Activated CD8-positive, alpha-beta memory T cell treated with anti-CD3 and anti-CD28 coated beads for 1 hour (primary cell): ENCODE measurements around the gene CTNND2.
"Not testable (repeated sequence)": the region's sequence is repeated elsewhere in the genome, so short reads cannot be mapped to it uniquely, and the experiment has no call there.

Experiments used
- DNase-seq, 2 donors: peaks; one replicate each; pipeline ENCODE4 v3.0.0-alpha.2; 2020; ENCODE audit warnings: low read depth in 1 of 2; ENCODE audit errors: extremely low read depth in 1 of 2

CTNND2 gene

DNA sequence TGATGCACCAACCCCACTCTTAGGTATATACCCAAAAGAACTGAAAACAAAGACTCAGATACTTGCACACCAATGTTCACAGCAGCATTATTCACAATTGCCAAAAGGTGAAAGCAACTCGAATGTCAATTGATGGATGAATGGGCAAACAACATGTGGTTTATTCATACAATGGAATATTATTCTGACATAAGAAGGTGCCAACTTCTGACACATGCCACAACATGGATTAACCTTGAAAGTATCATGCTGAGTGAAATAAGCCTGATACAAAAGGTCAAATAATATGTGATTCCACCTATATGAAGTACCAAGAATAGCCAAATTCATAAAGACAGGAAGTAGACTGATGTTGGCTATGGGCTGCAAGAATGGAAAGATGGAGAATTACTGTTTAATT lies 35.0 kb downstream of the CTNND2 start:
- no peak for DNase-seq

DNA sequence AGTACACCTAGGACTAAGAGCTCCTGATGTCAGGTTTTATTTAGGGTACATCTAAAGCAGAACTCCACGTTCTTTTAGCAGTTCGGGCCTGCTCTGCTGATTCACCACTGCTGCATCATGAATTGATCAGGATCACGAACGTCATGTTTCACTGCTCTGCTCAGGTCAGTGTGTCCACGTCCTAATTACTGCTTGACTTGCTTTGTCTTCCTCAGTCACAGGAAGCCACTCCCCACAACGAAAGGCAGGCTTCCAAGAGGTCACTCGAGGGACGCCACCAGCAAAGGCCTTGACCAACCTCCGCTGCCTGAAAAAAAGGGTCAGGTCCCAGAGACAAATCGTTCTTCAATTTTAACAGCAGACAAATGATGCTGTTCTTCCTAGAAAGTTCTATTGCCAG lies 40.3 kb downstream of the CTNND2 start:
- no peak for DNase-seq

DNA sequence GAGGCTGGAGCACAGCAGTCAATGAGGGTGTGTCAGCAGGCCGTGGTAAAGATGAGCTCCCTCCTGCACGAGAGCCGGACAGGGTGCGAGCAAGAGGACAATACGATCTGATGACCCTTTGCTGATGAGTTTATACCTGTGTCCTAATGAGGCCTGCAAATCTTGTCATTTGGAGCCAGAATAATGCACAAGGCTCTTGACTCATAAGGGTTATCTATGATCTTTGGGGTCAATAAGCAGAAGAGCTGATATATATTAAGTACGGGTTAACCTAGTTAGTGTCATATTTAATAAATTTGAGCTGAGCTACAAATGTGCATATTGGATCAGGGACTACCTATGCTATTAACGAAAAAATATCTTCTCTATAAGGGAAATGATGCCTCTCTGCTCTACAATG lies 46.9 kb downstream of the CTNND2 start:
- no peak for DNase-seq

DNA sequence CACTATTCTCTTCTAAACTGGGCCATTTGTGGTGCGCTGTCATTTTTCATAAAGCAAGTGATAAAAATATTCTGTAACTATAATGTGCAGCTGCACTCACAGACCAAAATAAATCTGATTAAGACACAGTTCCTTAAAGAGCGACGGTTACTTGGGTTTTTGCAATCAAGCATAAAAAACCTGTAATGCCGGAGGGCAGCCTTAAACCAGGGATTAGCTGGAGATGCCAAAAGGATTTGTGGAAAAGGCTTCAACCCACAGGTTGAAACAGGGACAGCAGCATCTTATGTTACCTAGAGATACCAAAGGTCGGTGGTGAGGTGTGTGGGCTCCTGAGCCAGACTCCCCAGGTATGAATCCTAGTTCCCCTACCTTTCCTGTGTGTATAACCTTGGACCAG lies 49.3 kb downstream of the CTNND2 start:
- DNase-seq, result no peak

DNA sequence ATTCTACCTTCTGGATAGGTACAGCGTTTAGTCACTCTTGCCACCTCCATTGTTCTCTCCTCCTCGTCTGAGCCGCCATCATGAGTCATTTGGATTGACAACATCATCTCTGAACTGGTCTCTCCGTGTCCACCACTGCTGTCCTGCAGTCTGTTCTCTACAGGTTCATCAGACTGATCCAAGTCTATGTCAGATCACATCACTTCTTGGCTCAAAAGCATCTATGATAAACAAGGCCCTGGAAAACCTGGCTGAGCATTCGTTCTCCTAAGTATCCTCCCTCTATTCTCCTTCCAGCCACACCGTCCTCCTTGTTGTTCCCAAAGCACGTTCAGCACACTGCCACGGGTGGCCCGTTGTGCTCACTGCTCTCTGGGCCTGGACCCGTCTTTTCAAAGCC lies 50.5 kb downstream of the CTNND2 start:
- DNase-seq, result no peak

DNA sequence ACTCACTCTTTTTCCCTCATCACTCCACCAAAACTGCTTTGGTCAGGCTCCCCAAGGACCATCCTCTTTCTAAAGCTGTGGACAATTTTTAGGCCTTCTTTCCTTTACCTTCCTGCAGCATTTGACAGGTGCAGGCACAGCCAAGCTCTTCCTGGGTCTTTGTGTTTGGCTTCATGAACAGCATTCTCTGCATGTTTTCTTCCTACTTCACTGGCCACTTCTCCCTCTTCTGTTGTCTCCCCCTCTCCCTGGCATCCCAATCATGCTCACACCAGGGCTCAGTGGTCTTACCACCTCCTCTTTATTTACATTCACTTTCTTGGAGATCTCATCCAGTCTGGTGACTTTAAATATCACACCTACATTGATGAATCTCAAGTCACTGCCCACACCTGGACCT lies 51.1 kb downstream of the CTNND2 start:
- DNase-seq, result no peak

DNA sequence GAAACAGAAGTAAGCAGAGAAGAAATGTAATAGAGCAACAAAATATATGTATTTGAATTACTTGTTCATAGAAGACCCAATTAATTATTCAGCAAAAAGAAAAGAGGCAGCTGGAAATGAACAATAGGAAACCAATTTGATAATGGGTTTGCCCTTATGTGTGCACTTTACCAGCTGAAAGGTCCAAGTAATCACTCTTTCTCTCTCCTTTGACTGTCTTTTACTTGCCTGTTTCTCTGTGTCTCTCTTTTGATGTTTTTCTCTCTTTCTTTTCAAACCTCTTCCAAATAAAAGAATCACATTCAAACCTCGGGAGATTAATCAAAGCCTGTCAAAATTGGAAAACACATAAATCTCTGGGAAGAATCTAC lies 51.5 kb downstream of the CTNND2 start:
- no peak for DNase-seq

DNA sequence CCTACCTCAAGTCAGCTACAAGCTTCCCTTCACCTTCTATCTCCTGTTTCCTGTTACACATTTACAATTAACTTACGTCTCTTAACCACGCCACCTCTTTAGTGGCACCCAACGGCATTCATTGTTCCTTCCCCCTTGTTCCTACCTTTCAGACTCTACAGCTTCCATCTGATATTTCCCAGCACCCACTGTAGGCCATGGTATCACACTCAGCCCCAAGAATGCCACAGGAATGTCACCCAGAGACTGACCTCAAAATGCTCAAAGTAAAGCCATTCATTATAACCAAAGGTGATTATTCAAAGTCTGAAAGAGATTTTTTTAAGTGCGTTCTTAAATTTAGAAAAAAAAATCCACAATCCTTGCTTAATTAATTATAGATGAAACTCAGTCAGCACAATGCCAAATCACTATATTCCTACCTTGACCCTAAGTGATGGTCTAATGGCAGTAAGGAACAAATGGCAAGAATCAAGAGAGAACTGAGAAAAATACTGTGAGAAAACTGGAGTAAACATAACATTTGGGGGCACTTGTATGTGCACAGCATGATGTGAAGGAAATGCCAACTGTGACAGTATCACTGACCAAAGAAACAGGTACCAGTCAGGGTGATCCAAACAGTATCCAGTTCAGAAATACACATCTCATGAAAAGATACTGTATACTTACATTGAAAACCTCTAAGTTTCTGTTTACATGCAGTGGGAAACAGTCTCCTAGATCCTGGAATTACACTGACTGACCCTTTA lies 52.1 kb downstream of the CTNND2 start:
- no peak for DNase-seq

DNA sequence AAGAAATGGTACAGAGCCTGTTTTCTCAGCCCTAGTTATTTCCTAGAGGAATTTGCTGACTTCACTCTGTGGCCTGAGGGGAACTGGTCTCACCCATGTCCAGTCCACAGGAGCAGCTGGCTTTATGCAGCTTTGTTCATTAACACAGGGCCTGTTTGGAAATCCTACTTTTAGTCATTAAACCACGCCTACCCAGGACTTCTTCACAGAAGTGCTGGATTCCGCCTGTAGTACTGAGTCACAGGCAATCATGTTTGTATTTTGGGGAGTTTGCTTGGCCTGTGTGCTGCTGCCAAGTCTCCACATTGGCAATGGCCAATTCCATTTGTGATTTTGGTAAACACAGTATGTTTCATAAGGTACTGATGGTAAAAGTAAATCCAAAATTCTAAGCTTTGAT lies 52.8 kb downstream of the CTNND2 start:
- no peak for DNase-seq

DNA sequence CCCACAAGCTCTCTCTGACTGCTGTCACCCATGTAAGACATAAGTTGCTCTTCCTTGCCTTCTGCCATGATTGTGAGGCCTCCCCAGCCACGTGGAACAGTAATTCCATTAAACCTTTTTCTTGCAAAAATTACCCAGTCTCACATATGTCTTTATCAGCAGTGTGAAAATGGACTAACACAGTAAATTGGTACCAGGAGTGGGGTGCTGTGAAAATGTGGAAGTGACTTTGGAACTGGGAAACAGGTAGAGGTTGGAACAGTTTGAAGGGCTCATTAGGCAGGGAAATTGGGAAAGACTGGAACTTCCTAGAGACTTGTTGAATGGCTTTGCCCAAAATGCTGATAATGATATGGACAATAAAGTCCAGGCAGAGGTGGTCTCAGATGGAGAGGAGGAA lies 75.7 kb downstream of the CTNND2 start:
- DNase-seq, result not testable (repeated sequence)

DNA sequence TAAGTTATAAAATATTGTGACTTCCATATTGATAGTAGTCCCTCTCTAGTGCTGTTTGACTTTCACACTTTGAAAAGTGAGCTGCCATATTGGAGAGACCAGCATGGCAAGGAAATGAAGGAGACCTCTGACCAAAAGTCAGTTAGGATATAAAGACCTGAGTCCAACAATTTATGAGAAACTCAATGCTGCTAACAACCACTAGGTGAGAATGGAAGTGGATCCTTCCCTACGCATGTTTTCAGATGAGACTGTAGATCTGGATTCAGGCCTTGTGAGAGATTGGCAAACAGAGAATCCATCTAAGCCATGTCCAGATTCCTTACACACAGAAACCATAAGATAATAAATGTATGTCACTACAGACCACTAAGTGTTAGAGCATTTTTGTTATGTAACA lies 81.6 kb downstream of the CTNND2 start:
- no peak for DNase-seq

DNA sequence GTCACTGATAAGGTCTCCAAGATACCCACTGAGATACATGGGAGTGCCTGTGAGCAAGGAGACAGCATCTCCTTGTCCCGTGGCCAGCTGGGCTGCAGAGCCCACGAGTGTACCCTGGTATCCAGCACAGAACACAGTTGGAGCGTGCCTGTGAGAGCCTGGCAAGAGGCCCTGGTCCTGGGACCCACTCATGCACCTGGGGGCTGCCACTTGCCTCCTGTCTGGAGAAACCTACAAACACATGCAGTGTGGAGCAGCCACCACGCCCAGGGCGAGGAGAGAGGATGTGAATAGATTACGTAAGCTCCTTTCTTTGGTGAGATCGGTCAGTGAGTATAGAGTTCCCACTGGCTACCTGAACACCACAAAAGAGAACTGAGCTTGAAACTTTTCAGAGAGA lies 88.3 kb downstream of the CTNND2 start:
- DNase-seq, result no peak

DNA sequence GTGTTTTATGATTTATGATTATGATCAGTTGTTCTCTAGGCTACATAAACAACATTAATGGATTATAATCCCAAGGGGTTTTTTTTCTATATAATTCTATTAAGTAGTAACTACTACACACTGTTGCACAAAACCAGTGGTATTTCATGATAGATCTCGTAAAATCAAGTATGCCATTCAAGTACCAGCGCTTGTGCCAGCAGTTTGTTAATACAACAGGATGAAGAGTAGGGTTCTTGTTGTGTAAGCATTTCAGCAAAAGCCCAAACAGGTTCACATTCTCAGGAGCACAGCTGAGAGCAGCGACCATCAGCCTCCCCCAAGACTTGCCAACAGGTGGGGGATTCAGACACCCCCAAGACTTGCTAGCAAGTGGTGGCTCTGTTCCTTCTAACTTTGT lies 88.8 kb downstream of the CTNND2 start:
- no peak for DNase-seq

DNA sequence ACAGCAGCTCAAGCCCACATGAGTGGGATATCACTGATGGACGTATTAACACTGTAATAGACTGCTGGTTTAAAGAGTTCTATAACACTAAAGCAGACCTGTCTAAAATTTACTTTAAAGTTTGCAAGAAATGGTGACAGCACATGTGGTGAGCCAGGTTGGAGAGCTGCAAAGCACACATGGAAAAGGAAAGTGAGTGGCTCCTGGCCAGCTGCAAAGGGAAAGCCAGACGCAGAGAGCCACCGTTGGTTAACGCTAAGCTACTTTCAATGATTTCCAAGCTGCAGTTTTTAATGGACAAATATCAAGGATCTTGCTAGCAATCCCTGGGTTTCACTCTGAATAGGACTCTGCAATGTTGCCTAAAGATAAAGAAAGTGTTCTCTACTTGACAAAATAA lies 89.9 kb downstream of the CTNND2 start:
- no peak for DNase-seq

DNA sequence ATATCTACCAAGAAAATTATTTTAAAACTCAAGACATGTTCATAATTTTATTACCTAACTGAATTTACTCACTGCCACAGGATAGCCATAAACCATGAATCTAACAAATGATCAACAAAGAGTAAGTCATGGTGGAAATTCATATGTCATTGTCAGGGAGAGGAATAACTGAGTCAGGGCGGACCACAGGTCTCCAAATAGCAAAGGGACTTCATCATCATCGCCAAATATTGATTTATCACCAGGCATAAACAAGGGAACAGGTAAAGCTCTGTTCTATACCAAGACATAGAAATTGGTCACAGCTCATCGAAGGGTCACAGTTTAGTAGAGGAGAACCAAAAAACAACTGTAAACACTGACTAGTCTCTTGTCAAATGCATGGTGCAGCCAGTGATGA lies 94.8 kb downstream of the CTNND2 start:
- DNase-seq, result no peak

DNA sequence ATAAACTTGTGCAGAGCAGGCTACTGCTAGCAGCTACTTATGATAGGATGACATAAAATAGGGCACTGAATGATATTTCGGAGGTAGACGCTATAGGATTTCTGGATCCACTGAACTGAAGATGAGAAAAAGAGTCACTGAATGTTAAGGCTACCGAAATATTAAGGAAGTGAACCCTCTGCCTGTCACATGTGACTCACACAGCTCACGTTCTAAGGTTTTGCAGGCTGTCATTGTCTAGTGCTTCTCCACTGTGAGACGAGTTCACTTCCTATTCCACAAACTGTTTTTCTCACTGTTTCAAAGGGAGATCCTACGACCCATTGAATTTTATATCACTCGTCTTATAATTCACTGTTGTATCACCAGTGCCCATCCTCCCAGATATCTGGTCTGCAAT lies 100.8 kb downstream of the CTNND2 start:
- no peak for DNase-seq

DNA sequence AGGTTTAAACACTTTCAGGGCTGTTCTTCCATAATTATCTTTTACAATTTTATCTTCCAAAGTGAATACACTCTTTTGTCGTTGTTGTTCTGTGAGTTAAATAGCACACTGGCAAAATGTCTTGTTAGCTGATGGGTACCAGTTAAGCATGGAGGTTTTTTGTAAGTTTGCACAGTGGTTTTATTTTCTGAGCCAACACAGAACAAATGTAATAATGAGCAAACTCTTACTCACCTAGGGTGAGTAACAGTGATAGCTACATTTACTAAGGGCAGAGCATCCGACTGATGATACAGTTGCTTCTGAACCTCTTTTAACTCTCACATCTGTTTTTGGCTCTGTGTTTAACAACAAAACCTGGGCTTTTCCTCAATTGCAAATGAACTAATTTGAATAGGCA lies 103.2 kb downstream of the CTNND2 start:
- DNase-seq, result no peak

DNA sequence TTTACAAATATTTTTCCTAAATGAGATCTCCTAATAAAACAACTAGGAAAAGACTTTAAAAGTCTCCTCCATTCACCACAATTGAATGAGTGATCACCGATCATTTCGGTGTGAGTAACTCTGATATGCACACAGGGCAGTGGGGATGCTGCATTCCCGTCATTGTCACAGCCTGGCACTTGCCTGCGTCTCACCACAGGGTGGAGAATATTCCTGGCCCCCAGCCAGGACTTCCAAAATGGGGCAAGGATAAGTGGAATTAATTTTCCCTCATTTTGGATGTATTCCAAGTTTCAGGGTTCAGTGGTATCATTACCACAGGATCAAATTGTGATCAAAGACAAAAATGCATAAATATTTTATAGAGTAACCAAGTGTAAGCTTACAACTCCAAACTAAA lies 107.1 kb downstream of the CTNND2 start:
- no peak for DNase-seq

DNA sequence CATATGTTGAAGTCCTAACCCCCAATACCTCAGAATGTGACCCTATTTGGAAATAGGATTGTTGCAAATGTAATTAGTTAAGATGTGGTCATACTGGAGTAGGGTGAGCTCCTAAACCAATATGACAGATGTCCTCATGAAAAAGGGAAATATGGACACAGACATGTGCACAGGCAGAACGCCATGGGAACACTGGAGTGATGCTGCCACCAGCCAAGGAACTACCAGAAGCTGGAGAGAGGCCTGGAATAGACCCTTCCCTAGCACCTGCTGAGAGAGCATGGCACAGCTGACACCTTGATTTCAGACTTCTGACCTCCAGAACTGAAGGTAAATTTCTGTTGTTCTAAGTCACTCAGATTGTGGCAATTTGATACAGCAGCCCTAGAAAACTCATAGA lies 110.8 kb downstream of the CTNND2 start:
- no peak for DNase-seq

DNA sequence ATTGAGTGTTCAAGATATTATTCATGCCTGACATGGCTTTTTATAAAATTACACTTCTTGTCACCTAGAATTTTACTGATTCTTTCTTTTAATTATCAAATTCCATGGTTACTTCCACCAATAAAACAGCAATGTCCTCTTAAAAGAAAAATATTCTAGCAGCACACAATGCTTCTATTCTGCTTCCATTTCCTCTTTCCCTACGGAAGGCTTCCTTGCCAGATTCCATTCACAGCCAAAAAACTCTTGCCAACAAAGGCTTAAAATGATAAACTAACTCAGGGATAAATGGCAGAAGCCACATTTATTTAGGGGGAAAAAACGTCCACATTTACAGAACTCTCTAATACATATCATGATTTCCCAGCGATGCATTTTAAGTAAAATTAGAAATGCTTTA lies 111.6 kb downstream of the CTNND2 start:
- DNase-seq, result no peak

DNA sequence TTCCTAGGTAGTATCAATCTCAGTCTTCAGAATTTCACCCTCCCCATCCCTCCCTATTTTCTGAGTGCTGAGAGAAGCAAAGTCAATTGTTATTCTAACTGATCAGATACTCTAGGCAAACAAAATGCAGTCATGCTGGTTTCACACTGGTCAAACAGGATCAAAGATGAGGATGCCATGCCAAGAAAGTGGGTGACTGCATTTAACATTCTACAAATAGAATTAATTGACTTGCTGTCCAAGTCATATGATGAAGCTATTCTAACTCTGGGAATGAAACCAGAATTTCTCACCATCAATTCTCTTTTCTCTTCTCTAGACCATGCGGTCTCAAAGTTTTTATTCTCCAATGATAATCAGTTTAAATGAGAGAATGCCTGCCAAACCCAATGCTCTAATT lies 112.5 kb downstream of the CTNND2 start:
- no peak for DNase-seq

DNA sequence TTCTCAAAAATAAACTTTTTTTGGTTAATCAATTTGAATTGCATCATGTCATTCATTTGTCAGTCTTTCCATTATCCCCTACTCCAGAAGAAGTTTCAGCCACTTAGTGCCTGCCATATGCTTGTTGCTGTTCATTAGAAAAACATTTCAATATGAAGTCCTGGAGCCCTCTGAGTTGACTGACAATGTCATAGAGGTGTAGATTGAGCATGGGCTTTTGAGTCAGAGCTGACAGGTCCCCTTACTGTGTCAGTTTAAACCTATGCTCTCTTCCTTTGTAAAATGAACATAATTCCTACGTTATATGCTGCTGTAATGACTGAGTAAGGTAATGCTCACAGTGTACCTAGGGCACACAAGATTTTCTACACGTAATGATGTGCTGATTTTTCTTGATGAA lies 114.0 kb downstream of the CTNND2 start:
- no peak for DNase-seq

DNA sequence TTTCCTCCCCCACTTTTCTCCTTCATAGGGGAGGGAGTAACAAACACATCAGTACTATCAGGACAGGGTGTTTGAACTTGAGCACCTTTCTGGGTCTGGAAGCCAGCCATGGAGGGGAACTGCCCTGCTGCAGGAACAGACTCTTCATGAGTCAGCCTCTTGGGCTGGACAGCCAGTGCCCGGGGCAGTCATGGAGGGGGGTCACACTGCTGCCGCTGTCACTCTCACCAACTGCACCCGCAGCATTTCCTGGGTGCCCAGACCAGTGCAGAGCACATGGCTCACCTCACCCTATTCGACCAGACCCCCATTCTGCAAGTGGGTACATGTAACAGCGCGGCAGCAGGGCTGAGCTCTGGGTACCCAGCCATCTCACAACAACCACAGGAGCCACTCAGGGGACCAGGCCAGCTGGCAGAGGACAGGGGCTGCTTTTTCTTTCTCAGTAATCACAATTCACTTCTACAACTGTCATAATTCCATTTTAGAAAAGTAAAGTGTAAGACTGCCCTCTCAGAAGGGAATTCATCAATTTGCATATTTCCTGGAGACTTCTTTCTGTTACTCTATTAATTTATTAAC lies 118.4 kb downstream of the CTNND2 start:
- no peak for DNase-seq
